RCC 7860 (cell line): ENCODE data around the gene SIRPG.
"Not testable (repeated sequence)": the region's sequence is repeated elsewhere in the genome, so short reads cannot be mapped to it uniquely, and the experiment has no call there.

Source experiments
- DNase-seq: peaks from one replicate; pipeline ENCODE4 v3.0.0-alpha.2; 2015; ENCODE audit warnings: low spot score
- FAIRE-seq: peaks from 2 replicates; lab custom pipeline; 2012; peaks lifted over from hg19 to GRCh38; lab: Jason Lieb, UNC

Gene SIRPG

DNA sequence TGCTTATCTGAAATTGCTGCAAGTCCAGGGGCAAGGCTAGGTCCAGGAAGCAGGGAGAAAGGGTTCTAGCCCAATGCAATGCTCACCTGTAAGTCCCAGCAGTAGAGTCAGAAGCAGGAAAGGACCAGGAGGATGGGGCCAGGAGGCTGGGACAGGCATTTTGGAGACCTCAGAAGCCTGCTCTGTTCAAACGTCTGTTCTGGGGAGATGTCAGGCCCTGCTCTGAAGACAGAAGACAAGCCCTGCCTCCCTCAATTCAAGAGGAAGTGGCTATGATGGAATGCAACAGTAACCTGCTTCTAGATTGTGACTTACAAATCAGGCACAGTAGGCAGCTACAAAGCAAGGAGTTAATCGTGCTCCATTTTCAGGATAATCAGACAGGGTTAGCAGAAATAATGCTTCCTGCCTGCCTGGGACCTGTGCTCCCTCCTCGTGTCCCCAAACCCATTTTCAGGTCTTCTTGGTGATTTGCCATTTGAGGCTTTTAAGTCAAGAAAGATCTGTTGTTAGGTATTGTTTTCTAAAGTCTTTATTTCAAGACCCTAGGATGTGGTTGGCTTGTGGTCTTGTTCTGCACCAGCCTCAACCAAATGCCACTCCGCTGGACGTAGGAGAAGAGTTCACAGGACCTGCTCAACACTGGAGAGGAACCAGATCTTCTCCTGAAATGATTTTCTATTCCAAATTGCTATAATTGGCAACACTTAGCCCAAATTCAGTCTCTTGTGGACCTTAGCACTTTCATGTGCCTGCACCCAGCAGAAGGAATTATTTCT is at the start of gene SIRPG:
Gene SIRPG, minus strand, starts transcription at position 224 of the 779 bp plus-strand sequence. Its CDS starts 65 bp downstream, at position 159.
- FAIRE-seq = no peak
- no peak for DNase-seq

DNA sequence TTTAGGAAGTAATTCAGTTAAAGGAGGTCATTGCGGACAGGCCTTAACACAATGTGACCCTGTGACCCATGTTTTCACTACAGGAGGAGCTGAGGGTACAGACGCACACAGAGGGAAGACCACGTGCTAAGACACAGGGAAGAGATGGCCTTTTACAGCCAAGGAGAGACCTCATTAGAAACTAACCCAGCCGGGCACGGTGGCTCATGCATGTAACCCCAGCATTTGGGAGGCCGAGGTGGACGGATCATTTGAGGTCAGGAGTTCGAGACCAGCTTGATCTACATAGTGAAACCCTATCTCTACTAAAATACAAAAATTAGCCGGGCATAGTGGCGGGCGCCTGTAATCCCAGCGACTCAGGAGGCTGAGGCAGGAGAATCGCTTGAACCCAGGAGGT is 49.3 kb upstream of the SIRPG start:
- DNase-seq, FAIRE-seq: not testable (repeated sequence)

DNA sequence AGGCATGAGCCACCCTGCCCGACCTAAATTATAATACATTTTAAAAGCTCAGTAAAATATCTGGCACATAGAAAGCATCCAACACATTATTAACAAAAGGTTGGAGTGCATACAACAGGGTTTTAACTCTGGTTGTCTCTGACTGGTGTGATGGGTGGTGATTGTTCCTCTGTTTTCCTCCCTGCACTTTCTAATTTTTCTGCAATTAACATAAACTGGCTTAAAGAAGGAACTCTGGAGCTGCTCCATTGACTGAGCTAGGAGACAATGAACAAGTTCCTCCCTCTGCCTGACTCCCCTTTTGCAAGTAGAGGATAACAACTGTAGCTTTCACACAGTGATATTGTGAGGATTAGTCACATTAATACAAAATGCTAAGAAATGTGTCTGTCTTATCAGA is 48.5 kb upstream of the SIRPG start:
- FAIRE-seq = no peak
- DNase-seq = no peak

DNA sequence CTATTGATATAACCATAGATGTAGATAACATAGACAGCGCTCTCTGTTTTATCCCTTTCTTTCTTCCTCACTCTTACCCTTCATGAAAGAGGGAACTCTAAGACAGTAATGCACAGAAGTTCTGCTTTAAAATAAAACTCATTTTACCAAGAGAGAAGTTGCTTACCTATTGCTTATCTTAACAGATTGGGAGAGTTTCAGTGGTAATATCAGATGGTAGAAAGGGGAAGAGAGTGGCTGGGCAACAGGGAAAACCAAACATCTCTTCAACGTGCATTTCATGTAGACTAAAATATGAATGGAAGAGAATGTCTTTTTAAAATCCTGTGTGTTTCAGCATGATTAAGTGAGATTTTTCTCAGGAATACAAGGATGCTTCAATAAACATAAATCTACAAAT is 45.3 kb upstream of the SIRPG start:
- no peak for FAIRE-seq
- DNase-seq = no peak

DNA sequence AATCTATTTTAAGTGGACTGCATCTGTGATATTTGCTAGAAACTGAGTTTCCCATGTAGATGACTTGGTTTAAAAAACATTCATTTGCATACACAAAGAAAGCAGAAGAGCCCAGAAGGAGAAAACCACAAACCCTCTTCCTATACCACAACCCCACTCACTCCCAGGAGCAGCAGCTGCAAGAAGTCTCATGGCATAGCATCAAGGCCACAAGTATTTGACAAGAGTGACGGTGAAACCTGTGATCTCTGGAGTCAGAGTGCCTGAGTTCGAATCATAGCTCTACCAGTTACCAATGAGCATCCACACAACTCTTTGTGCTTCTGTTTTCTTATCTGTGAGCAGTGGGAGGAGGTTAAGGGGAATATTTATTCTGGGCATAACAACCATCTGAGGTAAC is 44.7 kb upstream of the SIRPG start:
- no peak for FAIRE-seq

DNA sequence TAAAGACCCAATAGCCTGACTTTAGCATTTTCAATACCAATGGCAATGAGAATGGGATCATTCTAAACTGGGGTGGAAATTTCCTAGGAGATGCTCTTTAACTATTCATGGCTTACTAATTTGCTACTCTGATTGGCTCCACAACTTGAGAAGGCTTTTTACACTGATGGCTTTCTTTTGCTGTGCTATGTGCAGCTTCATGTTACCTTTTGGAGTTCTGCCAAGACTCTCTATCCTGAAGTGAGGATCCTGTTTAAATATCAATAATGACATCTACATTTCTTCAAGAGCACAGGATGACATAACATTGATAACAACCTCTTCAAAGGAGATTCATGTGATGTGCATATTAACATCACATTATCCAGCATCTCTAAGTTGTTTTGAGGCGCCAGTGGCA is 43.4 kb upstream of the SIRPG start:
- DNase-seq (no peak), FAIRE-seq (no peak)

More for the DNA sequence above, 44.7 kb upstream of the SIRPG start:
- DNase-seq = no peak

DNA sequence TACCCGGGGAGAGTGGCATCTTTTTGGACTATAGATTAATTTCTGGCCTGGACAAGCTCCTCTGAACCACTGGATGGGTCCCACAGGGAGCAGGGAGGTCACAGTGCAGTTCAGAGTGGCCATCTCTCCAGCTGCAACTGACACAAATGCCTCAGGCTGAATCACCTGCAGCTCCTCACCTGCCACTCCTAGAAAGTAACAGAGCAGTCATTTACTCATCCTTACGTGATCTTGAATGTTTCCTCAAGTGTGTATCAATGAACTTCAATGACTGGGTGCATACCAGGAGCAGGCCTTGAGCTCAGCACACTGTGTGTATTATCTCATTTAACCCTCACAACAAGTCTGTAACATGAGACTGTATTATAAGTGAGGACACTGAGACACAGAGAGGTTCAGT is 40.0 kb upstream of the SIRPG start:
- FAIRE-seq = no peak

DNA sequence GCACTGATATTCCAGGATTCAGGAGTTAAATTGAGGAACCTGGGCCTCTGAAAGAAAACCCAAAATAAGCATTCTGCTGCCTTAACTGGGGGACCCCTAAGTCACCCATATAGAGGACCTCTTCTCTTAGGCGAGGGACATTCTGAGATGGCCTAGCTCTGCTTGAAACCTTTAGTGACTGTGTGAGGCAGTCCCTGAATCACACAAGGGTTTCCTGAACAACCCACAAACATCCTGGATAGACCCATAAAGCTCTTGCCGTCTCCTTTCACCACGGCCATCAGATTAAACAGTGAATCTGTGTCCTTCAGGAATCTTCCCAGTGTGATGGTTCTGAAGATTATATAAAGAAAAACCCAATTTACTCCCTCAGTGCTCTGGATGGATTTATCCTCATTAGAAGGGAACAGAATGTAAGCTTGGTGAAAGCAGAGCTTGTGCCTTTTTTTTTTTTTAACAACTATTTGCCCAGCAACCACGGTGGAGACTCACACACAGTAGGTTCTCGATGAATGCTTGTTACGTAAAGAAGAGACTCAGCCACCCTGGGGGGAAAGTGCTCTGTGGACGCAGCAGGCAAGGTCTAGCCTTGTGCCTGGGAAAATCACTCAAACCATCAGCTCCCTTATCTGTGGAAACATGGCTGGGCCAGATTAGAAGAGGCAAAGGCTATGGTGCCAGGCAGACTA is 39.1 kb upstream of the SIRPG start:
- FAIRE-seq (no peak), DNase-seq (no peak)

More for the DNA sequence above, 40.0 kb upstream of the SIRPG start:
- no peak for DNase-seq

DNA sequence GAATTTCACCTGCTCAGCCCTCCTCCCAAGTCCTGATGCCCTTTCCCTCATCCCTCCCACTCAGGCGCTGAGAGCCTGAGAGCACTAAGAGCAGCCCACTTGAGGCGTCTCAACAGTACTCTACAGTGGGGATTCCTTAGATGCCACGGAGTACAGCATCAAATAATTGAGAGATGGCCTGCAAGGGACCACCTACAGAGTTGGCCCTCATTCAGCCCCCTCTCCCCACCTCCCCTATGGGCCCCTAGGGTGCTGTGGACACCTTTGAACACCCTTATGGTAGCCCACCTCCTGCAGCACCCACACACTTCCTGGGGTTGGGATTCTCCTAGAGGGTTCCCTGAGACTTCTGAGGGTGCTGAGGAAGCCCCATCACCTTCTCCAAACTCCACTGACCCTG is 37.1 kb upstream of the SIRPG start:
- no peak for DNase-seq
- FAIRE-seq = no peak

DNA sequence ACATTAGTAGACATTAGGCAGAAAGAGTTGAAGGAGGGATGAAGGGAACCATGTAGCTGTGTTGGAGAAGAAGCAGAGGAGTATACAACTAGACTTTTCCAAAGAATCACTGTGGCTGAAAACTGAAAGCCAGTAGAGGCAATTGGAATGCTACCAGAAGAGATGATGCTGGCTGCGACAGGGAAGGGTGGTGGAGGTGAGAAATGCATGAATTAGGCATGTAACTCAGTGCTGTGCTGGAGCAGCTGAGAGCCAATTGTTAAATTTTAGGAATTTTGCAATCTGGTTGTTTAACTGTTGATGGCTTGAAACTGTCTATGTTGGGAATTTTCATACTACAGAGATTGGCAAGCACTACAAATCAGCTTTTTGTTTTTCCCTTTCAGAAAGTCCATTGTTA is 35.8 kb upstream of the SIRPG start:
- FAIRE-seq (no peak), DNase-seq (no peak)

DNA sequence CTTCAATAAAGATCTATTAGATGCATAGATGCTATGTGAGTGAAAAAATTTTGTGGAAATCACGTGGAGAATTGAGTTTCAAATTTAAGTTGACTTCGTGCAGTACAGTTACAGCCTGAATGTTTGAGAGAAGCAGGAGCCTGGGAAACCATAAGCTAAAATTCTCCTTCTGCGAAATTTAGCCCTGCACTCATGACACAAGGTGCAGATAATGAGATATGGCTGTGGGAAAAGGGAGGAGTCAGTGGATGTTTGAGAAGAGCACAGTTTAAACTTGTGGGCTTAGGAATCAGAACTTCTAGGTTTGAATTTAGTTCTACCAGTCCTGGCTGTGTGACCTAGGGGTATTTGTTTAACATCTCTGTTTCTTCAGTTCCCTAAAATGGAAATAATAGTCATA is 32.1 kb upstream of the SIRPG start:
- FAIRE-seq (no peak), DNase-seq (no peak)

DNA sequence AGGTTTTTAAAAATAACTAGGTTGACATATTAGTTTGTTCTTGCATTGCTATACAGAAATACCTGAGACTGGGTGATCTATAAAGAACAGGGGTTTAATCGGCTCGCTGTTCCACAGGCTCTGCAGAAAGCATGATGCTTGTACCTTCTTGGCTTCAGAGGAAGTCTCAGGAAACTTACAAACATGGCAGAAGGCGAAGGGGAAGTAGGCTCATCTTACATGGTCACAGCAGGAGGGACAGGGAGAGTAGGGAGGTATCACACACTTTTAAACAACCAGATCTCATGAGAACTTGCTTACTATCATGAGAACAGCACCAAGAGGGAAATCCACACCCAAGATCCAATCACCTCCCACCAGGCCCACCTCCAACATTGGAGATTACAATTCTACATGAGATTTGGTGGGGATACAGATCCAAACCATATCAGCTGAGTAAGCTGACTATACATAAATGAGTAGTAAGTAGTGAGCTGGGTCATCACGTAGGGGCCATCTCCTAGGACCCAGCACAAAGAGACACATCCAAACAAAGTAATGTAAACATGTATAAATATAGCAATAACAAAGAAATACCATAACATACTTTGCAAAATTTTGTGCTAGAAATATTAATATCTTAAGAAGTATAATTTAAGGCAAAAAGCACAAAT is 31.4 kb upstream of the SIRPG start:
- FAIRE-seq = no peak

DNA sequence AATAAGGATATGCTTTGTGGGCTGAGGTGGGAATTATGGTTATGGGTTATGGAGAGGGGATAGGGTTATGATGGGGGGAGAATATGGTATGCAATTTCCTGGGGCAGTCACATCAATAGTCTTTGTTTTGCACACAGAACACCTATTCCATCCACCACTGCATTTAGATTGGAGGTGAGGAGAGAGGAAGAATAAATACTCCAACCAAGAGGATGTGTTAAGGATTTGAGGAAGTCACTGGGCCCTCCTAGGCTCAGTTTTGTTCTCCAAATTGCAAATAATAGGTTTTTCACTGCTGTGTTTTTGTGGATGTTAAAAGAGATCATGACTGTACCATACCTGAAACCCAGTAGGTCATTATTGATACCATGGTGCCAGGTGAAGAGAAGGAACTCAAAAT is 29.5 kb upstream of the SIRPG start:
- FAIRE-seq (no peak), DNase-seq (no peak)

More for the DNA sequence above, 31.4 kb upstream of the SIRPG start:
- no peak for DNase-seq

DNA sequence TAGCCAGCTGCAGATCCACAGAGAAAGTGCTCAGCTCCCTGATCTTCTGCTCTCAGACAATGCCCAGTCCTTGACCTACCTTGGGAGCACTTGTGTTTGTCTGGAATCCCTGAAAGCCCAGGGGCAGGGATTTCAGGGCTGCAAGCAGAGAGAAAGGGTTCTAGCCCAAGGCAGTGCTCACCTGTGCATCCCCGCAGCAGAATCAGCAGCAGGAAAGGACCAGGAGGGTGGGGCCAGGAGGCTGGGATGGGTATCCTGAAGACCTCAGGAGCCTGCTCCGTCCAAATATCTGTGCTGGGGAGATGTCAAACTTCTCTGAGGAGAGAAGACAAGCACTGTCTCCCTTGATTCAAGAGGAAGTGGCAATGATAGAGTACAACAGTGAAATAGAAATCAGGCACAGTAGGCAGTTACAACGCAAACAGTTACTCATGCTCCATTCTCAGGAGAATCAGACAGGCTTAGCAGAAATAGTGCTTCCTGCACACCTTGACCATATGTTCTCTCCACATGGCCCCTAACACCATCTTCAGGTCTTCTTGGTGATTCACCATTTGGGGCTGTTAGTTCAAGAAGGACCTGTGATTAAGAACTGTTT is 28.7 kb upstream of the SIRPG start:
- FAIRE-seq = no peak
- DNase-seq = no peak

DNA sequence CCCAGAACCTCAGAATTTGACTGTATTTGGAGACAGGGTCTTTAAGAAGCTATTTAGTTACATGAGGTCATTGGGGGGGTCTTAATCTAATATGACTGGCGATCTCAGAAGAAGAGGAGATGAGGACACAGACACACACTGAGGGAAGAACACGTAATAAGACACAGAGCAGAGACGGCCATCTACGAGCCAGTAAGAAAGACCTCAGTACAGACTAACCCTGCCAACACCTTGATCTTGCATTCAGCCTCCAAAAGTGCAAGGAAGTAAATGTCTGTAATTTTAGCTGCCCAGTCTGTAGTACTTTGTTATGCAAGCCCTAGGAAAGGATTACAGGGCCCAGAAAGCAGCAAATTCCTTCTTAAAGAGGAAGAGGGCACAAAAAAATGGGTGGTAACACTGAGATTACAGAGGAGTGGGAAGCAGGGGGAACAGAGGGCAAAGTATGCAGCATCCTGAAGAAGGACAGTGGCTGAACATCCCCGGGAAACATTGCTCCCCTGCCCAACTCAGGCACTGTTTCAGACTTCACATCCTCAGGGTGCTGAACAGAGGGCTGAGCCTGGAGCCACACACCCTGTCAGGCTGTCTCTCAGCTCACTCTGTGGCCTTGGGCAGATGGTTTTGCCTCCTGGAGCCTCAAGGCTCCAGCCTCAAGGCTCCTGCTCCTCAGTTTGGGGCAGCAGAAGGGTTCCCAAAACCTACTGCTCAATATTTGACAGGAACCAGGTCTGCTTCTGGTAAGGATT is 27.9 kb upstream of the SIRPG start:
- FAIRE-seq (no peak), DNase-seq (no peak)

DNA sequence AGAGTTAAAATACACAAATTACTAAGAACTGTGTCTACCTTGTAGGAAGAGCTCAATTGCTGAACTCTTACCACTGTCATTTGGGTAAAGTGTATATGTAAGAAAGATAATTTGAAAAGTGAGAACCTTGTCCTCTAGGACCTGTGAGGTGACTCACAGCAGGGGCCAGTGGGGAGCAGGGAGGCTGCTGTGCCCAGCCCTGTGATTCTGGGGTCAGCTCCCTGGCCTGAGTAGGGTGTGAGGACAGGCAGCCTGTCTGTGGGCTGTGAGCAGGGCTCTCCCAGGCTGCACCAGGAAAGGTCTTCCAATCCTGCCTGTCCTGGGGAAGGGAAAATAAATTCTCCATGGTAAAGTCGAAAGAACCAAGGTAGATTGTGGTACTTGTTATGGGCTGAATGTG is 27.3 kb upstream of the SIRPG start:
- DNase-seq = no peak
- FAIRE-seq = no peak

DNA sequence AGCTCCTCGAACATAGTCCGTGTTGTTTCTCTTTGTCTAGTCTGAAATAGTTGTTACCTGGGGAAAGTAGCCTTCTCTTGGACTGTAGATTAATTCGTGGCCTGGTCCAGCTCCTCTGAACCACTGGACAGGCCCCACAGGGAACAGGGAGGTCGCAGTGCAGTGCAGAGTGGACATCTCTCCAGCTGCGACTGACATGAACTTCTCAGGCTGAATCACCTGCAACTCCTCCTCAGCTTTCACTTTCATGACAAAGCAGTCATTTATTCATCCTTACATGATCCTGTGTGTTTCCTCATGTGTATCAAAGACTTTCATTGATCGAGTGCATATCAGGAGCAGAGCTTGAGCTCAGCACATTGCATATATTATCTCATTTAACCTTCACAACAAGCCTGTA is 19.1 kb upstream of the SIRPG start:
- no peak for FAIRE-seq

DNA sequence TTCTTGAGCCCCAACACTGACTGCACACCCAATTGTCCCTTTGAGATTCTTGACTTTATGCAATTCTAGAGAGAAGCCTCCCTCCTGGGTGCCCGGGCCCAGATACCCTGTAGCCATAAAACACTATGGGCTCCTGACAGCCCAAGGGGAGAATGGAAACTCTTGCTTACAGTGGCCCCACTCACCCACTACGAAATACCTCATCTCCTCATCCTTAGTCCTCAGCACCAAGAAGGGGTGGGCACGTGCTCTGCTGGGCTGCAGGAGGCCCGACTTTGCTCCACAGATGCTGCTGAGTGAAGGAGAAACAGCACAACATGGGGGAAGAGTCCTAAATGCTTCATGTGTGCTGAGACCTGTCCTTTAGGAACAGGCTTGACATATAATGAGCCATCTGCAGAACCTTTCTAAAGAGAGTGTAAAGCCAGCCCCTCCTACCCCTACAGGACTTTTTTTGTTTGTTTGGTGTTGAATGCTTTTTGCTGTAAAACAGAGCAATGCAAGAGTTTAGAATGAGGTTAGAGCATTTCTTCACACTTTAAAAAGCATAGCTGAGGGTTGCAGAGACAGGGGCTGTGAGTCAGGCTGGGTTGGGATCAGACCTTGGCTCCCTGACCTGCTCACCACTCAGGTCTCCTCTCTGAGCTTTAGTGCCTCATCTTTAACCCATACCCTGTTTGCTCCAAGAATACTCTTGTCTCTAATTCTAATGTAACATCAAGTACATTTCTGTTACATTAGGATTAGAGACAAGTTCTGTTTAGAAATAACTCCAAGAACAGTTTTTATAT is 17.6 kb upstream of the SIRPG start:
- DNase-seq (no peak), FAIRE-seq (no peak)

More for the DNA sequence above, 19.1 kb upstream of the SIRPG start:
- DNase-seq = no peak

DNA sequence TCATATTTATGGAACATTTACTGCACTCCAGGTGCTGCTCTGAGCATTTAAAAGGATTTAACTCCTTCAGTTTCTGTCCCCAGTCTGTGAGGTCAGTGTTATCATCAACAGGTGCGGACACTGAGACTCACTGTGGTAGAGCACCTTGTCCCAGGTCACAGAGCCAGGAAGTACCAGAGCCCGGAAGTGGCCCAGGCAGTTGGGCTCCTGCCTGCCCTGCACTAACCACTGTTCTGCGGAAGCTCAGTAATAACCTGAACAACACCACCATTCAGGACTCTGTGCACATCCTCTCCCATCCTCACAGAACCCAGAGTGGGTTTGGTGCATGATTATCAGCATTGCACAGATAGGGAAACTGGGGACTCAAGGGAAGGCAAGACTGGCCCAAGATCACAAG is 16.8 kb upstream of the SIRPG start:
- DNase-seq (no peak), FAIRE-seq (no peak)

DNA sequence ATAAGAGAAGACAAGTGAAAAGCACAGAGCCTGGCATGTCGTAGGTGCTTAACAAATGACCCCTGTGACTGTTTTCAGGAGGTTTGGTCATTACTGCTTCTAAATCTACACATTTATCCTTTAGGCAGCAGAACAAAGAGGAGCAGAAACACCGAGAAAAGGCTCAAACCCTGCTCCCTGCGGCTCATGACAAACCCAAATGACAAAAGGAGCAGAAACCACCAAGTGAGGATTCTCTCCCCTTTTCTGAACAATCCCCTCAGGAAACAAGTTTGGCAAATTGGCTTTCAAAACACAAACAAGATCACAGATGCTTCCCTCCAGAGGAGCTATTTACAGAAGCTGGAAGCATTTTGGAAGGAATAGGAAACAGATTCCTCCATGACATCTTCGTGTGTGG is 15.8 kb upstream of the SIRPG start:
- no peak for FAIRE-seq
- no peak for DNase-seq
